ENCODE results near the gene CCDC158. TPM values are rescaled to one million over a fixed set of nuclear protein-coding genes. Genes with fewer than 3 reads are reported as not detected.
"Not testable (repeated sequence)": the region's sequence is repeated elsewhere in the genome, so short reads cannot be mapped to it uniquely, and the experiment has no call there.

The CCDC158 gene
- not detected for total RNA-seq

- peaks cover 8% of the 10 kb centered on the region for H3K4me1 ChIP-seq (ENCODE audit: insufficient read depth, low read length)
- peaks cover 12% of the 10 kb centered on the region for H3K27me3 ChIP-seq (ENCODE audit: insufficient read depth, low read length)
- H3K9me3 ChIP-seq (ENCODE audit: low read depth, low read length) = no peaks in the 10 kb centered on the region
- H3K4me3 ChIP-seq (ENCODE audit: low read length) = no peak within 1 kb of the TSS
Measured at GRCh38 chr4:76420762-76421581, at the start of gene CCDC158. CCDC158 (minus strand) TSS chr4:76421141; CDS start chr4:76403207, 17,934 bp downstream.

GRCh38 chr4:76470532-76470931, 49.6 kb upstream of the CCDC158 start:
- H3K27me3 ChIP-seq (ENCODE audit: insufficient read depth, low read length) = no peaks in the 10 kb centered on the region
- H3K9me3 ChIP-seq (ENCODE audit: low read depth, low read length) = no peaks in the 10 kb centered on the region
- H3K4me1 ChIP-seq (ENCODE audit: insufficient read depth, low read length) = no peaks in the 10 kb centered on the region
- H3K4me3 ChIP-seq (ENCODE audit: low read length) = no peak overlapping the region

GRCh38 chr4:76470064-76470463, 49.1 kb upstream of the CCDC158 start:
- H3K27me3 ChIP-seq (ENCODE audit: insufficient read depth, low read length) = no peaks in the 10 kb centered on the region
- H3K4me1 ChIP-seq (ENCODE audit: insufficient read depth, low read length) = no peaks in the 10 kb centered on the region
- no peak overlapping the region for H3K4me3 ChIP-seq (ENCODE audit: low read length)
- H3K9me3 ChIP-seq (ENCODE audit: low read depth, low read length) = no peaks in the 10 kb centered on the region

DNA sequence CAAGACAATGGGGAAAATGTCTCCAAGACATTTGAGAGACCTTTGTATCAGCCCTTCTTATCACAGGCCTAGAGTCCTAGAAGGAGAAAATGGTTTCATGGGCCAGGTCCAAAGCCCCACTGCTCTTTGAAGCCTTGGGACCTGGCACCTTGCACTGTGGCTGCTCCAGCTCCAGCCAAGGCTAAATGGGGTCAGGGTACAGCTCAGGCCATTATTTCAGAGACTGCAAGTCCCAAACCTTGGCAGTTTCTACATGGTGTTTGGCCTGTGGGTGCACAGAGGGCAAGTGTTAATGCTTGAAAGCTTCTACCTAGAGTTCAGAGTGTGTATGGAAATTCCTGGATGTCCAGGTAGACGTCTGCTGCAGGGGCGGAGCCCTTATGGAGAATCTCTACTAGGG, 42.6 kb upstream of the CCDC158 start:
- Histone ChIP-seq H3K9me3 (ENCODE audit: low read depth, low read length) (no peaks in the 10 kb centered on the region), H3K4me3 (ENCODE audit: low read length) (no peak overlapping the region), H3K4me1 (ENCODE audit: insufficient read depth, low read length) (no peaks in the 10 kb centered on the region), H3K27me3 (ENCODE audit: insufficient read depth, low read length) (no peaks in the 10 kb centered on the region)

GRCh38 chr4:76459291-76459723, 38.4 kb upstream of the CCDC158 start:
- Histone ChIP-seq H3K27me3 (ENCODE audit: insufficient read depth, low read length) (no peaks in the 10 kb centered on the region), H3K4me1 (ENCODE audit: insufficient read depth, low read length) (no peaks in the 10 kb centered on the region), H3K4me3 (ENCODE audit: low read length) (no peak overlapping the region), H3K9me3 (ENCODE audit: low read depth, low read length) (no peaks in the 10 kb centered on the region)

- Histone ChIP-seq H3K9me3 (ENCODE audit: low read depth, low read length) (no peaks in the 10 kb centered on the region), H3K4me1 (ENCODE audit: insufficient read depth, low read length) (no peaks in the 10 kb centered on the region), H3K27me3 (ENCODE audit: insufficient read depth, low read length) (no peaks in the 10 kb centered on the region), H3K4me3 (ENCODE audit: low read length) (no peak overlapping the region)
Measured at GRCh38 chr4:76458825-76459224, 37.9 kb upstream of the CCDC158 start.

DNA sequence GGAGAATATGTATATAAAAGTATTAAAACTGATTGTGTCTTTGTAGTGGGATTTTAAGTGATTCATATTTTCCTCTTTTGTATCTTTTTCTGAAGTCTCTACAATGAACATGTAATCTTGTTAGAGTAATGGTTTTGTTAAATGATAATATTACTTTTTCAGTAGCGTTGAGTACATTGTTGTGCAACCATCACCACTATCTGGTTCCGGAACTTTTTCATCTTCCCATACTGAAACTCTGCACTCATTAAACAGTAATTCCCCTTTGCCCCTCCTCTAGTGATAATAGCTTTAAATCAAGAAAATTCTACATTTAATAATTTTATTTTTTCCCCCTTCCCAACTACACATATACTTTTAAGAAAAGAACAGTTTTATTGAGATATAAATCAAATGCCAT, 37.4 kb upstream of the CCDC158 start:
- Histone ChIP-seq H3K9me3 (ENCODE audit: low read depth, low read length) (no peaks in the 10 kb centered on the region), H3K27me3 (ENCODE audit: insufficient read depth, low read length) (no peaks in the 10 kb centered on the region), H3K4me3 (ENCODE audit: low read length) (no peak overlapping the region), H3K4me1 (ENCODE audit: insufficient read depth, low read length) (no peaks in the 10 kb centered on the region)

DNA sequence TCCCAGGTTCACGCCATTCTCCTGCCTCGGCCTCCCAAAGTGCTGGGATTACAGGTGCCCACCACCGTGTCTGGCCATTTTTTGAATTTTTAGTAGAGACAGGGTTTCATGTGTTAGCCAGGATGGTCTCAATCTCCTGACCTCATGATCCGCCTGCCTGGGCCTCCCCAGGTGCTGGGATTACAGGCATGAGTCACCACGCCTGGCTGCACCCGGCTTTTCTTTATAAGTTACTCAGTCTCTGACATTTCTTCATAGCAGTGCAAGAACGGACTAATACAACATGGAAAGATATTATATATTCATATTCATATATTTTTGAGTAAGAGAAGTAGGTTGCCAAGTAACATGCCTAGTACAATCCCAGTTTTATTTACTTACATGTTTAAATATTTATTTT, 36.9 kb upstream of the CCDC158 start:
- no peaks in the 10 kb centered on the region for H3K9me3 ChIP-seq (ENCODE audit: low read depth, low read length)
- H3K4me3 ChIP-seq (ENCODE audit: low read length) = no peak overlapping the region
- H3K27me3 ChIP-seq (ENCODE audit: insufficient read depth, low read length) = no peaks in the 10 kb centered on the region
- no peaks in the 10 kb centered on the region for H3K4me1 ChIP-seq (ENCODE audit: insufficient read depth, low read length)

GRCh38 chr4:76454073-76454472, 33.1 kb upstream of the CCDC158 start:
- not testable (repeated sequence) for H3K4me3 ChIP-seq (ENCODE audit: low read length); H3K9me3 ChIP-seq (ENCODE audit: low read depth, low read length); H3K27me3 ChIP-seq (ENCODE audit: insufficient read depth, low read length); H3K4me1 ChIP-seq (ENCODE audit: insufficient read depth, low read length)

DNA sequence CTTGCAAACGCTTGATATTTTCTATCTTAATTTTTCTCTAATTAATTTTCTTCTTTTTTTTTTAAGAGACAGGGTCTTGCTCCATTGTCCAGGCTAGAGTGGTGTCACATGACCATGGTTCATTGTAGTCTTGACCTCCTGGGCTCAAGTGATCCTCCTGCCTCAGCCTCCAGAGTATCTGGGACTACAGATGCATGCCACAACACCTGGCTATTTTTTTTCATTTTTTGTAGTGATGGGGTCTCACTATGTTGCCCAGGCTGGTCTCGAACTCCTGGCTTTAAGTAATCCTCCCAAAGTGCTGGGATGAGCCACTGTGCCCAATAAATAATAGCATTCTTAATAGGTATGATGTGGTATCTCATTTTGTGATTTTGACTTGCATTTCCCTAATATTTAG, 32.3 kb upstream of the CCDC158 start:
- H3K4me1 ChIP-seq (ENCODE audit: insufficient read depth, low read length) = no peaks in the 10 kb centered on the region
- H3K4me3 ChIP-seq (ENCODE audit: low read length) = no peak overlapping the region
- no peaks in the 10 kb centered on the region for H3K9me3 ChIP-seq (ENCODE audit: low read depth, low read length)
- H3K27me3 ChIP-seq (ENCODE audit: insufficient read depth, low read length) = no peaks in the 10 kb centered on the region

DNA sequence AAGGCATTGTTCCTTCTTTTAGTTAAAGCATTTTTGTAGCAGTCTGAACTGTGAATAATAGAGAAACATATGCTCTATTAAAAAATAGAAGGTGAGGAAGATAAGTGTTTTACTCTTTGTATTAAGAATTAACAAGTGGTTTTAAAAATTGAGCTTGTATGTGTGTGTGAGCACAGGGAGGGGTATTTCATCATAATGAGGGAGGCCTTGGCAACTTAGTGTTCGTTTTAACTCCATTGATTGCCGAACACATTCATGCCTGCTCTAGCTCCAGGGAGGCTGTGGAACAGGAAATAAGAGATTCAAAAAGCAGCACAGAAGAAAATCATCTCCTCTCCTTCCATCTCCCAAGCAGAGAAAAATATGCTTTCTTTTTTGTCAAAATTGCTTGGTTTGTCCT, 28.9 kb upstream of the CCDC158 start:
- Histone ChIP-seq H3K27me3 (ENCODE audit: insufficient read depth, low read length) (no peaks in the 10 kb centered on the region), H3K9me3 (ENCODE audit: low read depth, low read length) (no peaks in the 10 kb centered on the region), H3K4me1 (ENCODE audit: insufficient read depth, low read length) (no peaks in the 10 kb centered on the region), H3K4me3 (ENCODE audit: low read length) (no peak overlapping the region)

GRCh38 chr4:76449362-76449767, 28.4 kb upstream of the CCDC158 start:
- H3K4me1 ChIP-seq (ENCODE audit: insufficient read depth, low read length) = no peaks in the 10 kb centered on the region

GRCh38 chr4:76448211-76448610, 27.3 kb upstream of the CCDC158 start:
- H3K4me1 ChIP-seq (ENCODE audit: insufficient read depth, low read length) = no peaks in the 10 kb centered on the region

More at GRCh38 chr4:76449362-76449767, 28.4 kb upstream of the CCDC158 start:
- H3K9me3 ChIP-seq (ENCODE audit: low read depth, low read length) = no peaks in the 10 kb centered on the region
- H3K4me3 ChIP-seq (ENCODE audit: low read length) = no peak overlapping the region
- H3K27me3 ChIP-seq (ENCODE audit: insufficient read depth, low read length) = no peaks in the 10 kb centered on the region

DNA sequence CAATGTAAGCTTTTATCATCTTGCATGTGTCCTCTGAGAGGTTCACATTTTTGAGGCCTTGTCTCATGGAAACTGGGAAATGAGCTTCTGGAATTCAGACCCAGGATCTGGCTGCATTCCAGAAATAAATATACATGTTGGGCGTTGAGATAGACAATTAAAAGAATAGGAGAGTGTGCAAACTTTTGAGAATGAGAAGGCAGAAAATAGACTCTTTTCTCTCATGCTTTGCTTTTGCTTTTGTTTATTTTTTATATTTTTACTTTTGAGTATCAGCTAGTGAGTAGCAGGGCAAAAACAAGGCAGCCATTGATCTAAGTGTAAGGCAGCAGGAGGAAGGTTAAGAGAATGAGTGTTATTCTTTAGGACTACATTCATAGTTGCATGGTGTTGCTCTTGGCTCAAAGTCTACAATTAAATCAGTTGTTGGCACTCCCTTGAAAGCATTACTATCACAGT, 26.5 kb upstream of the CCDC158 start:
- Histone ChIP-seq H3K4me1 (ENCODE audit: insufficient read depth, low read length) (no peaks in the 10 kb centered on the region), H3K27me3 (ENCODE audit: insufficient read depth, low read length) (no peaks in the 10 kb centered on the region), H3K9me3 (ENCODE audit: low read depth, low read length) (no peaks in the 10 kb centered on the region), H3K4me3 (ENCODE audit: low read length) (no peak overlapping the region)

More at GRCh38 chr4:76448211-76448610, 27.3 kb upstream of the CCDC158 start:
- Histone ChIP-seq H3K27me3 (ENCODE audit: insufficient read depth, low read length) (no peaks in the 10 kb centered on the region), H3K9me3 (ENCODE audit: low read depth, low read length) (no peaks in the 10 kb centered on the region), H3K4me3 (ENCODE audit: low read length) (no peak overlapping the region)

DNA sequence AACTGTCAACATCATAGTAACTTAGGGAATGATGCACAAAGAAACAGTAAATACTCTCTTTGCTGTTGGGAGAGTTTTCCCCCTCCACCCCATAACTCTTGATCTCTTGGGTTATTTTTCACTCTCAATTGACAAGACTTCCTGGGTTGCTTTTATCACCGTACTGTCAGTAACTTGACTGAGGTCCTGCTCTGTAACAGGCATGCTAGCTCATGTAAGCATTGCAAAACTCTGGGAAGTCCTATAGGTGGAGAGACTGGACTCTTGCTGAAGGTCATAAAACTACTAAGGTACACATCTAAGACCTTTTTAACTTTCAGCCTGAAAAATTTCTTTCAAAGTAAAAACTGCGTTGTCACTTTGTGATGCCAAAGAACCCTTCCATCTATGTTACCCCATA, 25.0 kb upstream of the CCDC158 start:
- H3K9me3 ChIP-seq (ENCODE audit: low read depth, low read length) = no peaks in the 10 kb centered on the region
- no peak overlapping the region for H3K4me3 ChIP-seq (ENCODE audit: low read length)
- no peaks in the 10 kb centered on the region for H3K27me3 ChIP-seq (ENCODE audit: insufficient read depth, low read length)
- no peaks in the 10 kb centered on the region for H3K4me1 ChIP-seq (ENCODE audit: insufficient read depth, low read length)

DNA sequence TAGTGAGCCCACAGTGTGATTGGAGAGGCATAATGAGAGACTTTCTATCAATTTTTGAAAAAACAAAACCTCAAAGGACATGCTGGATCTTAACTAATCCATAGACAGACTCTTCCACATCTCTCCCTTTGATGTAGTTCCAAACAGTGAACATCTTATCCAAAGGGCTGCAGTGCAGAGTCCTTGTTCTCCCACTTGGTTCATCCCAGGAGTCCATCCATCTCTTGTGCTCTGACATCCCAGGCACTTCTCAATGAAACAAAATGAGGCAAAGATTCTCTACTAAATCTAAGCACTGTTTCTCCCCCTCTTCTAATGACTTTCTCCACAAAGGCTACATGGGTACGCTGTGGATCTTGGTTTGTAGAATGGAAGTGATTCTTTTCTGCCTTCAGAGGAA, 22.4 kb upstream of the CCDC158 start:
- Histone ChIP-seq H3K27me3 (ENCODE audit: insufficient read depth, low read length) (no peaks in the 10 kb centered on the region), H3K4me1 (ENCODE audit: insufficient read depth, low read length) (no peaks in the 10 kb centered on the region), H3K9me3 (ENCODE audit: low read depth, low read length) (no peaks in the 10 kb centered on the region), H3K4me3 (ENCODE audit: low read length) (no peak overlapping the region)

Measured in mononuclear cell (primary cell).